Prostate gland (tissue), 2 donors: ENCODE measurements around the gene PLEKHG1.

Experiments
- POLR2A ChIP-seq: fragments of 450-650 bp; IDR thresholded peaks from one replicate; pipeline ENCODE4 v1.6.1; 2016; ENCODE audit warnings: antibody characterized with exemption, mild to moderate bottlenecking
- POLR2AphosphoS5 ChIP-seq: sonication (generic); formaldehyde crosslinking; IDR thresholded peaks from one replicate; pipeline ENCODE4 v1.6.1; 2017; ENCODE audit warnings: antibody characterized with exemption
- TF ChIP-seq, protein P1 (sequence below), 4 experiments: fragments of 200-600 bp in 2 of 4; fragments of 450-650 bp in 2 of 4; sonication (generic) in 2 of 4; IDR thresholded peaks; 1 replicate in 3 of 4; 2 replicates in 1 of 4; pipeline ENCODE4 v1.5.1; 2016 to 2019; ENCODE audit warnings: antibody characterized with exemption in 4 of 4, mild to moderate bottlenecking in 2 of 4, moderate library complexity in 2 of 4

DNA sequence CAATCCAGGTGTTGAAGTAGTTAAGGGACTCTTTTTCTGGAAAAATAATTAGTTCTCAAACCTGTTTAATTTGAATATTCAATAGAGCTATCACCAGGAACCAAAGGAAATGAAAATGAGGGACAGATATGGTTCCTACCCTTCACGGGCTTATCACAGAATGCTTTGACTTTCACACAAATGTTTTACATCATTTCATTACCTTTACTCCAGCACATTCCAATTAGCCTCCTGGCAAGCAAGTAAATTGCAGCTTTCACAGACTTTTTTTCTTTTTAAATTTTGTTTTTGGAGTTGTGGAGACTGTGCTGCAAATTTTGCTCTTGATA lies 35.2 kb downstream of the PLEKHG1 start:
- TF ChIP-seq, protein P1, sequence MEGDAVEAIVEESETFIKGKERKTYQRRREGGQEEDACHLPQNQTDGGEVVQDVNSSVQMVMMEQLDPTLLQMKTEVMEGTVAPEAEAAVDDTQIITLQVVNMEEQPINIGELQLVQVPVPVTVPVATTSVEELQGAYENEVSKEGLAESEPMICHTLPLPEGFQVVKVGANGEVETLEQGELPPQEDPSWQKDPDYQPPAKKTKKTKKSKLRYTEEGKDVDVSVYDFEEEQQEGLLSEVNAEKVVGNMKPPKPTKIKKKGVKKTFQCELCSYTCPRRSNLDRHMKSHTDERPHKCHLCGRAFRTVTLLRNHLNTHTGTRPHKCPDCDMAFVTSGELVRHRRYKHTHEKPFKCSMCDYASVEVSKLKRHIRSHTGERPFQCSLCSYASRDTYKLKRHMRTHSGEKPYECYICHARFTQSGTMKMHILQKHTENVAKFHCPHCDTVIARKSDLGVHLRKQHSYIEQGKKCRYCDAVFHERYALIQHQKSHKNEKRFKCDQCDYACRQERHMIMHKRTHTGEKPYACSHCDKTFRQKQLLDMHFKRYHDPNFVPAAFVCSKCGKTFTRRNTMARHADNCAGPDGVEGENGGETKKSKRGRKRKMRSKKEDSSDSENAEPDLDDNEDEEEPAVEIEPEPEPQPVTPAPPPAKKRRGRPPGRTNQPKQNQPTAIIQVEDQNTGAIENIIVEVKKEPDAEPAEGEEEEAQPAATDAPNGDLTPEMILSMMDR (IDR thresholded peaks at IDR 0.05) = no peak
- TF ChIP-seq POLR2AphosphoS5 (no peak), POLR2A (no peak)
